AG04449 (cell line): ENCODE data around the gene GRAMD2A.
A peak's percentile ranks its signal among the peaks of the same experiment; 100 is the strongest.

Source experiments
- CTCF ChIA-PET: fragments of 350-600 bp; formaldehyde crosslinking; extraction: SDS; loops from one replicate; lab custom pipeline; 2021; ENCODE audit warnings: antibody characterized with exemption; lab: Yijun Ruan, JAX
- POLR2A ChIA-PET: fragments of 400-600, 350-600 bp; formaldehyde crosslinking; extraction: SDS; loops from one replicate; lab custom pipeline; 2020; ENCODE audit warnings: antibody characterized with exemption, inconsistent platforms; lab: Yijun Ruan, JAX
- DNase-seq: peaks from one replicate; pipeline ENCODE4 v3.0.0-alpha.2; 2010; ENCODE audit warnings: low read depth, low spot score
- H3K4me3 ChIP-seq: 2 replicates; pipeline ENCODE4 v1.5.1; 2011; ENCODE audit warnings: low read depth, mild to moderate bottlenecking, control low read depth, low read length
- CTCF ChIP-seq: IDR thresholded peaks from one replicate; pipeline ENCODE4 v1.5.1; 2011; ENCODE audit warnings: mild to moderate bottlenecking, moderate library complexity, low read length, control low read depth, inconsistent platforms; ENCODE audit not compliant: insufficient read depth; ENCODE audit errors: missing control alignments

The GRAMD2A gene

DNA sequence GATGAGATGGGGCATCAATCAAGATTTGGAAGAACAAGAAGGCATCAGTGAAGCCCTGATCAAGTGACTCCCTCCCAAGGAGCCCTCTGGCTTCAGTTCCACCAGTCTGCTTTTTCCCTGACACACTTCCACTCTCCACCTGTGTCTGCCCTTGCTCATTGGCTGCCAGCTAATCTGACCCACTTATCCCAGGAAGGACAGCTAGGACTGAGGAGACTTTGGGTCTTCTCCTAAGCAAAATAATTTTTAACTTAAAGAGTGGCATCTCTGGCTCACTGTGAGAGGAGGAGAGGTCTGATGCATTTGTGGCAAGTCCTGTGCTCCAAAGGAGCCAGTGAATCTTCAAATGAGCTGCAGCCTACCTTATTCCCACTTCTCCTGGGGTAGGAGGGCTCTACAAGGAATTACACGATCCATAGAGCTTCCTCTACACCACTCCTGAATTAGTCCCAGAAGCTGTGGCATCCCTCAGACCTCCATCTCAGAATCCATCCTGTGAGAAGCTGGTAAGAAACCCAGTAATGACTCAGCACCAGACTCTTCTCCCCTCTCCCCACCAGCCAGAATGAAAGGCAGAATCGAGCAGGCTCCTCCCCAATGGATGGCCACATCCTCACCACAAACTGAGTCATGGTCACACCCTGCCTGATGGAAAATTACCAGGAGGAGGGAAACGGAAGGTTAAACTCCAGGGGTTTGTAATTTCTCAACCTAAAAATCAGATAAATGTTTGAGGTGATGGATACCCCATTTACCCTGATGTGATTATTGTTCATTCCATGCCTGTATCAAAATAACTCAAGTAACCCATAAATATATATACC lies 39.7 kb upstream of the GRAMD2A start:
- TF ChIP-seq CTCF: no peak
- POLR2A ChIA-PET: interaction anchor here (1.0 to 5.3 kb wide), 3 partner anchors 9 to 40 kb away, joined by 3 to 49 read pairs (median 4); partner anchors contain the start of gene GRAMD2A

GRCh38 chr15:72236381-72237003 lies 38.9 kb upstream of the GRAMD2A start:
- CTCF ChIA-PET: interaction anchor here (0.7 to 2.5 kb wide), 2 partner anchors 9 to 35 kb away, joined by 3 to 22 read pairs; no protein-coding TSS in a partner anchor
- H3K4me3 ChIP-seq: peak overlapping the region; percentile 58
- TF ChIP-seq CTCF: no peak
- POLR2A ChIA-PET: interaction anchor here (0.6 to 5.3 kb wide), 3 partner anchors 8 to 221 kb away, joined by 4 to 49 read pairs (median 5); no protein-coding TSS in a partner anchor
- DNase-seq: no peak

More for the DNA sequence above, 39.7 kb upstream of the GRAMD2A start:
- H3K4me3 ChIP-seq: peak overlapping the region; percentile 58
- DNase-seq: peak; percentile 94
- CTCF ChIA-PET: interaction anchor here (0.7 to 2.5 kb wide), 3 partner anchors 10 to 37 kb away, joined by 3 to 22 read pairs (median 6); no protein-coding TSS in a partner anchor

DNA sequence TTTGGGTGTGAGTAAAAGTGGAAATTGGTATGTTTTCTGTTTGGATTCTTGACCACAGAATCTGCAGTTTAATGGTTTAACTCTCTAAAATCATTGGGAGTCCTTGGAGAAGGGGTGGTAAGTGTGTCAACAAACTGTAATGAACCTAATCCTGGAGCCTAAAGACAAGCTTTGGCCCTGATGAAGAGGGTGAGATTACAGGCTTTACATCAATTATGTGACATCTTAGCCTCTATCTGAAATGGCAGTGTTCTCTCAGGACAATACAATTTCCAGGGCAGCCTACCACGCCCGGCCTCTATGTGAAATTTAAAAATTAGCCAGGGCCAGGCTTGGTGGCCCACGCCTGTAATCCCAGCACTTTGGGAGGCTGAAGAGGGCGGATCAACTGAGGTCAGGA lies 37.7 kb upstream of the GRAMD2A start:
- no peak overlapping the region for H3K4me3 ChIP-seq
- no peak for DNase-seq
- ChIA-PET POLR2A (no interaction called here), CTCF (interaction anchor here (2.5 kb wide), 1 partner anchor 8 kb away, joined by 22 read pairs; no protein-coding TSS in a partner anchor)
- TF ChIP-seq CTCF: no peak

DNA sequence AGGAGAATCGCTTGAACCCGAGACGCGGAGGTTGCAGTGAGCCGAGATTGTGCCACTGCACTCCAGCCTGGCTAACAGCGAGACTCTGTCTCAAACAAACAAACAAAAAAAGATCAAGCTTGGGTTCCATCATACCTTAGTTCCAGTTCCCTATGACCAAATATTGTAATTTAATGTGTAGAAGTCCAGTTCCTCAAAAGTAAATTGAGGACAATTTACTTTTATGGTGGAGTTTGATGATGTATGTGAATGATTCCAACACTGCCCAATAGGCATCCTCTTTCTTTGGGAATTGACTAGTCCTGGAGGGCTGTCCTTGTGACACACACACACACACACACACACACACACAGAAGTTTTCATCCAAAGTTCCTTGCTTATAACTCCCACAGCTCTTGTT lies 36.2 kb upstream of the GRAMD2A start:
- H3K4me3 ChIP-seq: no peak overlapping the region
- CTCF ChIA-PET: no interaction called here
- TF ChIP-seq CTCF: no peak
- POLR2A ChIA-PET: interaction anchor here (0.7 kb wide), 1 partner anchor 16 kb away, joined by 3 read pairs; no protein-coding TSS in a partner anchor
- no peak for DNase-seq

DNA sequence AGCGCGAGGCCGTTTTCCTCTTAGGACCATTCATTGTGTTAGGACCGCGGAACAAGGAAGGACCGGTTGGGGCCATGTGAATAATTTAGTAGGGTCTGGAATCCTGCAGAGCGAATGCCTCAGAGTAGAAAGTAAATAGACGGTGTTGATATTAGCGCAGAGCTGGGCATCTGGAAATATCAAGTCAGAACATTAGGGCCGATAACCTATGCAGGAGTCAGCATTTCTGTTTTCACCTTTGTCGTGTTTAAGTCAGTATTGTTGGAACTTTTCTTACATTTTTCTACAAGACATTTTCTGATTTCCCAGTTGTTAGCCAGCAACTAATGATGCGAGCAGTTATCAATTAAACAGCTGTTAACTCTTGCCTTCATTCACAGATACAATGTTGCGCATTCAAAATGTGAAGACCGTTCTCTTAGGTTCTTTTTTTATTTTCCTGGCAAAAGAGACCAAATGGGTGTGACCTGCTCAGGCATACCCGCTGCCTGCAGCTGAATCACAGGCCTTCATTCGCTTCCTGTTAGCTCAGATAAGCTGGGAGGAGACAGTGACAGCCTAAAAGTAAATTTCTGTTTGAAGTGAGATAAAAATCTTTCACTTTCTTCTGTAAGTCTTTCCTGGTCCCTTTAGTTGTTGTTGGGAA lies 34.4 kb upstream of the GRAMD2A start:
- TF ChIP-seq CTCF: no peak
- peak; percentile 37 for DNase-seq
- peak overlapping the region; percentile 95 for H3K4me3 ChIP-seq
- ChIA-PET POLR2A (interaction anchor here (0.9 to 3.0 kb wide), 8 partner anchors 9 to 34 kb away, joined by 3 to 14 read pairs (median 4); partner anchors contain the start of gene GRAMD2A), CTCF (interaction anchor here (0.8 to 1.7 kb wide), 3 partner anchors 8 to 20 kb away, joined by 3 to 4 read pairs (median 3); no protein-coding TSS in a partner anchor)
